Measurements from ENCODE around the gene MYH11. TPM values are rescaled to one million over a fixed set of nuclear protein-coding genes. Genes with fewer than 3 reads are reported as not detected.

Gene MYH11
- total and polyA plus RNA-seq, 2 donors (not counting 1 experiment from before 2014, with no cell fraction given): 1.3 to 14.5 TPM

- Histone ChIP-seq H3K4me1 (ENCODE audit: control insufficient read depth, extremely low read depth, insufficient read depth, low read length) (peaks cover 7% of the 10 kb centered on the region), H3K79me2 (ENCODE audit: control insufficient read depth, insufficient read depth, low read length) (no peaks in the 10 kb centered on the region), H3K4me3 (replicated peaks in 1 of 4; ENCODE audit: control extremely low read depth in 1 of 4, insufficient read depth in 1 of 4, low read depth in 3 of 4, low read length in 4 of 4) (no peak overlapping the region), H3K27ac (ENCODE audit: insufficient read depth, low read length) (no peak overlapping the region), H3K27me3 (ENCODE audit: control insufficient read depth, insufficient read depth, low read length) (no peaks in the 10 kb centered on the region), H2AFZ (ENCODE audit: low read length) (no peak overlapping the region), H3K9me3 (ENCODE audit: control insufficient read depth, insufficient read depth, low read depth, low read length) (no peaks in the 10 kb centered on the region), H4K20me1 (ENCODE audit: control insufficient read depth, extremely low read depth, insufficient read depth, low read length) (no peaks in the 10 kb centered on the region), H3K36me3 (ENCODE audit: control insufficient read depth, insufficient read depth, low read length) (no peaks in the 10 kb centered on the region), H3K9ac (ENCODE audit: insufficient read depth, low read length) (no peak overlapping the region), H3K4me2 (ENCODE audit: extremely low read depth, insufficient read depth, low read length) (no peak overlapping the region)
- TF ChIP-seq EZH2 (IDR thresholded peaks at IDR 0.05; ENCODE audit: low read length, missing control alignments): no peak
- TF ChIP-seq, protein P1, sequence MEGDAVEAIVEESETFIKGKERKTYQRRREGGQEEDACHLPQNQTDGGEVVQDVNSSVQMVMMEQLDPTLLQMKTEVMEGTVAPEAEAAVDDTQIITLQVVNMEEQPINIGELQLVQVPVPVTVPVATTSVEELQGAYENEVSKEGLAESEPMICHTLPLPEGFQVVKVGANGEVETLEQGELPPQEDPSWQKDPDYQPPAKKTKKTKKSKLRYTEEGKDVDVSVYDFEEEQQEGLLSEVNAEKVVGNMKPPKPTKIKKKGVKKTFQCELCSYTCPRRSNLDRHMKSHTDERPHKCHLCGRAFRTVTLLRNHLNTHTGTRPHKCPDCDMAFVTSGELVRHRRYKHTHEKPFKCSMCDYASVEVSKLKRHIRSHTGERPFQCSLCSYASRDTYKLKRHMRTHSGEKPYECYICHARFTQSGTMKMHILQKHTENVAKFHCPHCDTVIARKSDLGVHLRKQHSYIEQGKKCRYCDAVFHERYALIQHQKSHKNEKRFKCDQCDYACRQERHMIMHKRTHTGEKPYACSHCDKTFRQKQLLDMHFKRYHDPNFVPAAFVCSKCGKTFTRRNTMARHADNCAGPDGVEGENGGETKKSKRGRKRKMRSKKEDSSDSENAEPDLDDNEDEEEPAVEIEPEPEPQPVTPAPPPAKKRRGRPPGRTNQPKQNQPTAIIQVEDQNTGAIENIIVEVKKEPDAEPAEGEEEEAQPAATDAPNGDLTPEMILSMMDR (conservative IDR thresholded peaks at IDR 0.05 in 1 of 2, IDR thresholded peaks at IDR 0.05 in 1 of 2; ENCODE audit: low read depth in 1 of 2, low read length in 2 of 2): no peak
- DNase-seq (ENCODE audit: low read depth in 2 of 2): no peak
Observed at GRCh38 chr16:15900901-15901500, 44.2 kb upstream of the MYH11 start.

GRCh38 chr16:15900357-15900756, 43.5 kb upstream of the MYH11 start:
- no peak for DNase-seq (ENCODE audit: low read depth in 2 of 2)
- H3K4me1 ChIP-seq (ENCODE audit: control insufficient read depth, extremely low read depth, insufficient read depth, low read length): peaks cover 7% of the 10 kb centered on the region
- no peaks in the 10 kb centered on the region for H4K20me1 ChIP-seq (ENCODE audit: control insufficient read depth, extremely low read depth, insufficient read depth, low read length)
- no peak overlapping the region for H3K4me3 ChIP-seq (replicated peaks in 1 of 4; ENCODE audit: control extremely low read depth in 1 of 4, insufficient read depth in 1 of 4, low read depth in 3 of 4, low read length in 4 of 4)
- H3K9ac ChIP-seq (ENCODE audit: insufficient read depth, low read length): no peak overlapping the region
- no peak overlapping the region for H3K4me2 ChIP-seq (ENCODE audit: extremely low read depth, insufficient read depth, low read length)
- no peak overlapping the region for H3K27ac ChIP-seq (ENCODE audit: insufficient read depth, low read length)
- no peaks in the 10 kb centered on the region for H3K27me3 ChIP-seq (ENCODE audit: control insufficient read depth, insufficient read depth, low read length)
- H3K79me2 ChIP-seq (ENCODE audit: control insufficient read depth, insufficient read depth, low read length): no peaks in the 10 kb centered on the region
- H3K9me3 ChIP-seq (ENCODE audit: control insufficient read depth, insufficient read depth, low read depth, low read length): no peaks in the 10 kb centered on the region
- no peak overlapping the region for H2AFZ ChIP-seq (ENCODE audit: low read length)
- H3K36me3 ChIP-seq (ENCODE audit: control insufficient read depth, insufficient read depth, low read length): no peaks in the 10 kb centered on the region
- TF ChIP-seq EZH2 (IDR thresholded peaks at IDR 0.05; ENCODE audit: low read length, missing control alignments): no peak
- TF ChIP-seq, protein P1 (conservative IDR thresholded peaks at IDR 0.05 in 1 of 2, IDR thresholded peaks at IDR 0.05 in 1 of 2; ENCODE audit: low read depth in 1 of 2, low read length in 2 of 2): no peak

GRCh38 chr16:15899538-15900100, 42.8 kb upstream of the MYH11 start:
- Histone ChIP-seq H3K79me2 (ENCODE audit: control insufficient read depth, insufficient read depth, low read length) (no peaks in the 10 kb centered on the region), H4K20me1 (ENCODE audit: control insufficient read depth, extremely low read depth, insufficient read depth, low read length) (no peaks in the 10 kb centered on the region), H3K4me2 (ENCODE audit: extremely low read depth, insufficient read depth, low read length) (peak overlapping the region; percentile 37), H3K4me3 (replicated peaks in 1 of 4; ENCODE audit: control extremely low read depth in 1 of 4, insufficient read depth in 1 of 4, low read depth in 3 of 4, low read length in 4 of 4) (no peak overlapping the region), H3K36me3 (ENCODE audit: control insufficient read depth, insufficient read depth, low read length) (no peaks in the 10 kb centered on the region), H2AFZ (ENCODE audit: low read length) (no peak overlapping the region), H3K9me3 (ENCODE audit: control insufficient read depth, insufficient read depth, low read depth, low read length) (no peaks in the 10 kb centered on the region), H3K9ac (ENCODE audit: insufficient read depth, low read length) (no peak overlapping the region), H3K27ac (ENCODE audit: insufficient read depth, low read length) (peak overlapping the region; percentile 13), H3K4me1 (ENCODE audit: control insufficient read depth, extremely low read depth, insufficient read depth, low read length) (peaks cover 7% of the 10 kb centered on the region), H3K27me3 (ENCODE audit: control insufficient read depth, insufficient read depth, low read length) (no peaks in the 10 kb centered on the region)
- TF ChIP-seq EZH2 (IDR thresholded peaks at IDR 0.05; ENCODE audit: low read length, missing control alignments): no peak
- TF ChIP-seq, protein P1 (conservative IDR thresholded peaks at IDR 0.05 in 1 of 2, IDR thresholded peaks at IDR 0.05 in 1 of 2; ENCODE audit: low read depth in 1 of 2, low read length in 2 of 2): no peak
- DNase-seq (ENCODE audit: low read depth in 2 of 2): peak; percentile 72 to 98

Measured in fibroblast of lung (primary cell).